HCT116 (cell line): ENCODE data around the gene NUDT16. TPM values are rescaled to one million over a fixed set of nuclear protein-coding genes. Genes with fewer than 3 reads are reported as not detected.

Source experiments
- ATAC-seq: fragments of 200-7000 bp; cut with Tn5 transposase; 2 replicates; pipeline ENCODE4 v1.9.1; 2020; ENCODE audit warnings: mild to moderate bottlenecking, moderate library complexity
- BruUV-seq: library from RNA; stranded (reverse); fragments of 400-500 nt; replicated peaks from 2 replicates; lab custom pipeline; 2021; lab: Mats Ljungman, UMichigan
- CTCF ChIA-PET: fragments of 300-600 bp; sonication (Branson Sonifier 250); formaldehyde crosslinking; loops from one replicate; lab custom pipeline; 2021; ENCODE audit warnings: antibody characterized with exemption; lab: Charles Lee
- POLR2A ChIA-PET: fragments of 300-600, 350-600 bp; sonication (Branson Sonifier 250); formaldehyde crosslinking; loops from one replicate; lab custom pipeline; 2021; ENCODE audit warnings: antibody characterized with exemption; lab: Charles Lee
- RAD21 ChIA-PET, 2 experiments: fragments of 300-600 bp; sonication (Branson Sonifier 250); formaldehyde crosslinking; loops; one replicate each; lab custom pipeline; 2023; ENCODE audit warnings: low total read pairs in 2 of 2; ENCODE audit not compliant: uncharacterized antibody in 2 of 2, unreplicated experiment in 2 of 2, low non-redundant PET in 1 of 2; lab: Charles Lee
- DNase-seq: peaks from one replicate; pipeline ENCODE4 v3.0.0-alpha.2; 2010; ENCODE audit warnings: low read depth, low spot score
- H2AFZ ChIP-seq: fragments of 200-600 bp; shearing (Covaris generic), sonication (generic); 2 replicates; pipeline ENCODE4 v1.6.1; 2017; ENCODE audit warnings: low read depth, mixed run types, mixed read lengths, antibody characterized with exemption, low read length; ENCODE audit not compliant: poor library complexity, severe bottlenecking
- H3K27ac ChIP-seq: 2 replicates; pipeline ENCODE4 v1.5.1; 2012; ENCODE audit warnings: low read depth, low read length
- H3K27me3 ChIP-seq: fragments of 200-600 bp; sonication (generic); 2 replicates; pipeline ENCODE4 v1.6.1; 2016; ENCODE audit warnings: mixed run types, low read length, mixed read lengths; ENCODE audit not compliant: insufficient read depth
- H3K36me3 ChIP-seq, 2 experiments: fragments of 200-500 bp in 1 of 2; fragments of 200-600 bp in 1 of 2; sonication (Bioruptor generic) in 1 of 2; sonication (generic) in 1 of 2; 2 replicates each; pipeline versions ENCODE4 v1.5.1 to v1.6.1; 2014 to 2016; ENCODE audit warnings: low read length in 2 of 2, inconsistent platforms in 1 of 2, mixed read lengths in 1 of 2, mixed run types in 1 of 2; ENCODE audit not compliant: insufficient read depth in 2 of 2, control insufficient read depth in 1 of 2
- H3K4me1 ChIP-seq, 2 experiments: fragments of 200-600 bp in 1 of 2; sonication (generic) in 1 of 2; 2 replicates each; pipeline versions ENCODE4 v1.5.1 to v1.6.1; 2012 to 2017; ENCODE audit warnings: low read length in 2 of 2, inconsistent platforms in 1 of 2, mild to moderate bottlenecking in 1 of 2, mixed read lengths in 1 of 2, mixed run types in 1 of 2, moderate library complexity in 1 of 2; ENCODE audit not compliant: insufficient read depth in 2 of 2, control insufficient read depth in 1 of 2
- H3K4me2 ChIP-seq: fragments of 200-600 bp; sonication (generic); 2 replicates; pipeline ENCODE4 v1.6.1; 2017; ENCODE audit warnings: mixed run types, low read length, mixed read lengths
- H3K4me3 ChIP-seq, 2 experiments: fragments of 200-600 bp in 1 of 2; sonication (generic) in 1 of 2; replicated peaks in 1 of 2; 2 replicates each; pipeline ENCODE4 v1.5.1; 2011 to 2016; ENCODE audit warnings: low read length in 2 of 2, control low read depth in 1 of 2, low read depth in 1 of 2, mild to moderate bottlenecking in 1 of 2, mixed read lengths in 1 of 2, mixed run types in 1 of 2
- H3K79me2 ChIP-seq: fragments of 200-600 bp; sonication (generic); 2 replicates; pipeline ENCODE4 v1.6.1; 2017; ENCODE audit warnings: mild to moderate bottlenecking, mixed run types, low read length, moderate library complexity, mixed read lengths; ENCODE audit not compliant: insufficient read depth
- H3K9ac ChIP-seq: fragments of 200-600 bp; sonication (generic); 2 replicates; pipeline ENCODE4 v1.6.1; 2016; ENCODE audit warnings: low read length, mixed read lengths
- H3K9me2 ChIP-seq: fragments of 200-600 bp; sonication (generic), shearing (Covaris generic); 2 replicates; pipeline ENCODE4 v1.6.1; 2017; ENCODE audit warnings: mixed run types, mild to moderate bottlenecking, moderate library complexity; ENCODE audit not compliant: insufficient read depth
- H3K9me3 ChIP-seq, 2 experiments: fragments of 200-500 bp in 1 of 2; fragments of 200-600 bp in 1 of 2; sonication (Bioruptor generic) in 1 of 2; sonication (generic) in 1 of 2; 2 replicates each; pipeline ENCODE4 v1.6.1; 2014 to 2017; ENCODE audit warnings: low read length in 2 of 2, mixed read lengths in 2 of 2, inconsistent platforms in 1 of 2, low read depth in 1 of 2, mild to moderate bottlenecking in 1 of 2, mixed run types in 1 of 2, moderate library complexity in 1 of 2; ENCODE audit not compliant: control insufficient read depth in 1 of 2, insufficient read depth in 1 of 2
- H4K20me1 ChIP-seq: fragments of 200-600 bp; sonication (generic), shearing (Covaris generic); 2 replicates; pipeline ENCODE4 v1.6.1; 2017; ENCODE audit warnings: mixed run types, mild to moderate bottlenecking, moderate library complexity; ENCODE audit not compliant: insufficient read depth
- EGR1 ChIP-seq: IDR thresholded peaks from 2 replicates; pipeline ENCODE4 v1.6.1; 2012; ENCODE audit warnings: low read depth
- ELF1 ChIP-seq: IDR thresholded peaks from 2 replicates; pipeline ENCODE4 v1.6.1; 2012; ENCODE audit warnings: low read depth, borderline replicate concordance
- JUND ChIP-seq: IDR thresholded peaks from 2 replicates; pipeline ENCODE4 v1.6.1; 2012
- POLR2A ChIP-seq: IDR thresholded peaks from 2 replicates; pipeline ENCODE4 v1.7.0; 2011; ENCODE audit warnings: borderline replicate concordance; ENCODE audit not compliant: insufficient read depth, insufficient read length; ENCODE audit errors: extremely low read depth
- RAD21 ChIP-seq: IDR thresholded peaks from 2 replicates; pipeline ENCODE4 v1.6.1; 2012; ENCODE audit warnings: low read depth, mild to moderate bottlenecking
- ZFX ChIP-seq: fragments of 450-650 bp; IDR thresholded peaks from 2 replicates; pipeline ENCODE4 v1.6.1; 2017
- intact Hi-C: fragments of 100-400 bp; cut with micrococcal nuclease; formaldehyde crosslinking; loops from 2 replicates; pipeline ENCODE4 v1.10.0; 2022
- total RNA-seq: library from RNA; stranded (reverse); gene quantifications from one replicate; pipeline ENCODE4 v1.2.1, GENCODE V29; 2021; ENCODE audit not compliant: unreplicated experiment
- TF ChIP-seq, protein P1 (sequence below): IDR thresholded peaks from 2 replicates; pipeline ENCODE4 v1.6.1; 2011; ENCODE audit warnings: mild to moderate bottlenecking, low read length, moderate library complexity; ENCODE audit not compliant: insufficient replicate concordance; ENCODE audit errors: extremely low read depth

Gene NUDT16
- total RNA-seq, 1 experiment from 2014 or later = 9.7 TPM

DNA sequence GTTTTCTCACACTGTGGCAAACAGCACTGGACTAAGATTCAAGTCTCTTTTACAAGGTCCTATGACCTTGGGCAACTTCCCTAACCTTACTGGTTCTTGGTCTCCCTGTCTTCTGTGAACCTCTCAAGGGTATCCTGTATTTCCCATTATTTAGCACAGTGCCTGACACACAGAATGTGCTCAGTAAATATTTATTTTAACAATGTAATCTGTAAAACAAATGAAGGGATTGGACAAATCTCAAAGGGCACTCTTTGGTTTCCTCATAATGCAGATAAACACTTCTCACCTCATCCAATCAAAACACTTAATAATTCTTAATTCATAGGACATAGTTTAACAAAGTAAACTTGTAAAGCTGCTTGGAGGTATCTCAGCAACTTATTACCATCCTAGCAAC is 12.8 kb downstream of the NUDT16 start:
- Histone ChIP-seq H3K27ac (no peak overlapping the region), H2AFZ (no peak overlapping the region), H3K4me2 (no peak overlapping the region), H3K4me3 (no peak overlapping the region), H3K27me3 (no peaks in the 10 kb centered on the region), H4K20me1 (no peaks in the 10 kb centered on the region), H3K4me1 (no peaks in the 10 kb centered on the region), H3K36me3 (no peaks in the 10 kb centered on the region), H3K9me3 (no peaks in the 10 kb centered on the region), H3K9ac (no peak overlapping the region), H3K9me2 (no peaks in the 10 kb centered on the region), H3K79me2 (no peaks in the 10 kb centered on the region)
- ChIA-PET POLR2A (no interaction called here), RAD21 (no interaction called here), CTCF (no interaction called here)
- no TSS peak for BruUV-seq
- ATAC-seq (no peak), DNase-seq (no peak)
- intact Hi-C loops = no loop called here
- TF ChIP-seq EGR1 = no peak
- no peak for TF ChIP-seq JUND
- TF ChIP-seq POLR2A = no peak
- TF ChIP-seq RAD21 = no peak

DNA sequence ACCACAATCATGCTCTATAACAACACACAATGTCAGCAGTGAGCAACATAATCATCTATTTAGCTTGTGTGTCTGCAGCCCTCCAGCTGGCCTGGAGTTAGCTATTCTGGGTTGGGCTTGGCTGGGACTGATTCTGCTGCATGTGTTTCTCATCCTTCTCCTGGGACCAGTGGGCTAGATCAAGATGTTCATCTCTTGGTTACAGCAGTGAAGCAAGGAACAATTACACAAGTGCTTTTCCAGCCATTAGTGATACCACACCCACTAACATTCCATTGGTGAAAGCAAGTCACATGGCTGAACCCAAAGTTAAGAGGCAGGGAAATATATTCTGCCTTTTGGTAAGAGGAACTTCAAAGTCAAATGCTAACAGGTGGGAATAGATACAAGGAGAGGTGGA is 14.6 kb downstream of the NUDT16 start:
- Histone ChIP-seq H3K4me2 (no peak overlapping the region), H3K9me3 (no peaks in the 10 kb centered on the region), H3K36me3 (no peaks in the 10 kb centered on the region), H3K9ac (no peak overlapping the region), H3K27me3 (no peaks in the 10 kb centered on the region), H4K20me1 (no peaks in the 10 kb centered on the region), H3K4me1 (no peaks in the 10 kb centered on the region), H2AFZ (no peak overlapping the region), H3K4me3 (no peak overlapping the region), H3K9me2 (no peaks in the 10 kb centered on the region), H3K27ac (no peak overlapping the region), H3K79me2 (no peaks in the 10 kb centered on the region)
- intact Hi-C loops = no loop called here
- ATAC-seq (no peak), DNase-seq (no peak)
- CTCF ChIA-PET = no interaction called here
- RAD21 ChIA-PET = no interaction called here
- no TSS peak for BruUV-seq
- POLR2A ChIA-PET = no interaction called here
- TF ChIP-seq, protein P1, sequence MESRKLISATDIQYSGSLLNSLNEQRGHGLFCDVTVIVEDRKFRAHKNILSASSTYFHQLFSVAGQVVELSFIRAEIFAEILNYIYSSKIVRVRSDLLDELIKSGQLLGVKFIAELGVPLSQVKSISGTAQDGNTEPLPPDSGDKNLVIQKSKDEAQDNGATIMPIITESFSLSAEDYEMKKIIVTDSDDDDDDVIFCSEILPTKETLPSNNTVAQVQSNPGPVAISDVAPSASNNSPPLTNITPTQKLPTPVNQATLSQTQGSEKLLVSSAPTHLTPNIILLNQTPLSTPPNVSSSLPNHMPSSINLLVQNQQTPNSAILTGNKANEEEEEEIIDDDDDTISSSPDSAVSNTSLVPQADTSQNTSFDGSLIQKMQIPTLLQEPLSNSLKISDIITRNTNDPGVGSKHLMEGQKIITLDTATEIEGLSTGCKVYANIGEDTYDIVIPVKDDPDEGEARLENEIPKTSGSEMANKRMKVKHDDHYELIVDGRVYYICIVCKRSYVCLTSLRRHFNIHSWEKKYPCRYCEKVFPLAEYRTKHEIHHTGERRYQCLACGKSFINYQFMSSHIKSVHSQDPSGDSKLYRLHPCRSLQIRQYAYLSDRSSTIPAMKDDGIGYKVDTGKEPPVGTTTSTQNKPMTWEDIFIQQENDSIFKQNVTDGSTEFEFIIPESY = no peak
- TF ChIP-seq ELF1 (no peak), ZFX (no peak)
